Urothelium cell line (cell line): ENCODE data around the gene RBBP5.

Source experiments
- DNase-seq: peaks from one replicate; pipeline ENCODE4 v3.0.0; 2011; ENCODE audit warnings: low spot score, mixed read lengths
- FAIRE-seq: peaks from 2 replicates; lab custom pipeline; 2011; peaks lifted over from hg19 to GRCh38; lab: Jason Lieb, UNC

RBBP5 gene

DNA sequence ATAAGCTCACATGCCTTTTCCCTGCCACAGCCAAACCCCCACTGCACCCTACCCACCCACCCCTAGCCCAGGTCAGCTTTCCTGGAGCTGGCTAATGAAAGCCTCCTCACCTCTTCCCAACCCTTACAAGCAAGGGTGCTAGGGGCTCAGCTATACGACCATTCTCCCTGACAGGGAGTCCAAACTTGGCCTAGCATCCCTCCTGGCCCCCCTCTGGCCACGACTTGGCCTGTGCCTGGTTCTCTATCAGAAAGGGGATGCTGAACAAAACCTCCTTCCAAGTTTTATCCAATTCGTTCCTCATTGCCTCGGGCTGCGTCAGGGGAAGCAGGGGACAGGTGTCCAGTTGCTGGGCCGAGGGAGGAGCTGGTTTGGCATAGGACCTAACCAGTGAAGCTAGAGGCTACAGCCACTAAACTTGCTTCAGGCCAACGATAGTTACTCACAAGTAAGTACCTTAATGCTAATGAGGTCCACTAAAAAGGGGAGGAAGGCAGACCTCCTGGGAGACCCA is 46.1 kb downstream of the RBBP5 start:
- no peak for FAIRE-seq
- DNase-seq, result no peak

DNA sequence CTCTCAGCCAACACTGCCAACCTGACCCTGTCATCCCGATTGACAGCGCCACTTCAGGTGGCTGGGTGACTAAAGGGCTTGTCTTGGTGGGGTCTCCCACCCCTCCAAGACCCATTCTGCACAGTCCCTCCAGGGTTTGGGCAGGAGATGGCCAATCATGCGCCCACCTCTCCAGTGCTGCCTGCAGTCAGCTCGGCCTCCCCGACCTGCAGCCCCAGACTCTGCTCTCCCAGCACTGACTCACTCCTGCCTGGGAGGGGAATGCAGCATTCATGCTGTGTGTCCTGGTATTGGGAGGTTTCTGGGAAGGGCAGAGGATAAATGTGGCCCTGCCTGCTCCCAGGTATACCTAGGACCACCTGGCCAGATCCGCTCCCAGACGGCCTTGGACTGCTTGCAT is 47.3 kb downstream of the RBBP5 start:
- no peak for FAIRE-seq
- no peak for DNase-seq

DNA sequence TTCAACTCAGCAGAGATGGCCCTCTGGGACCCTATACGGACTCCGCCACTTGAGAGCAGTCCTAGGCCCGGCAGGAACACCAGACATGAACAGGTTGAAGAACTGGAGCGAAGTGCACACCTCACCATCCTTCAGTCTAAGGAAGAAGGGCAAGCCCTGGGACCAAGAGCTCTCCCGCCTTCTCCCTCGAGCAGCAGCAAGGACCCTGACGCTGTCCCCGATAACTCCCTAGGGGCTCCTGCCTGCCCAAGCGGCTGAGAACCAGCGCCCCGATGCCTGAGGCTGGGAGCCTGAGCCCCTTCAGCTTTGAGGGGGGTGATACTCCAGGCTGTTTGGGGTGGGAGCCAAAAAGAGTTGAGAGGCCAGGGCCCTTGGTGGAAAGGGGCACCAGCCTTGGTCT is 47.7 kb downstream of the RBBP5 start:
- DNase-seq, result no peak
- FAIRE-seq, result no peak

DNA sequence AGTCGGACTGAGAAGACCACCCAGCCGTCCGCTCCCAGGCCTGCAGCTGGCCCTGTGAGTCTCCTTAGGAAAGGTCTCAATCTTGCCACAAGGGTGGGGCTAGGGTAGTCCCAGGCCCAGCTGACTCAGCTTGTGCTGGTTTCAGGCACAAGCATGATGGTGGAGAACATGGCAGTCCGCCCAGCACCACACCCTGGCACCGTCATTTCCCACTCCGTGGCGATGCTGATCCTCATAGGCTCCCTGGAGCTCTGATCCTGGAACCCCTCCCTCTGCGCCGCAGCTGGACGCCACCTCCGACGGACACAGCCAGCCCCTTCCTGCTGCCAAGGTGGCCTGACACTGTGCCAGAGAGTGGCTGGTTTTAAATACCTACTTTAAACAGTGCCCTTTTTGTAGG is 48.3 kb downstream of the RBBP5 start:
- DNase-seq (no peak), FAIRE-seq (no peak)

DNA sequence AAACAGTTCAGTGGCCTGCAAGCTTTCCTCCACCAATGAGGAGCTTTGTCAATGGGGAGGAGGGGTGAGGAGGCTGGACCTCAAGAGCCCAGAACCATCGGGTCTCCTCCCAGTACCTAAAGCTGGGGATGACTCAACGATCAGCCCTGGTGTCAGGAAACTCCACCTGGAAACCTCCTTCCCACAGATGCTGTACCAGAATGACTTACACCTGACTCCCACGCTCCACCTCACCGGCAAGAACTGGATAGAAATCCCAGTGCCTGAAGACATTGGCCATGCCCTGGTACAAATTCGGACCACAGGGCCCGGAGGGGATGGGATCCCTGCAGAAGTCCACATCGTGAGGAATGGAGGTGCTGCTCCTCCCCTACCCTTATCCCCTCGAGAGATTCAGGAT is 48.9 kb downstream of the RBBP5 start:
- no peak for DNase-seq
- no peak for FAIRE-seq

DNA sequence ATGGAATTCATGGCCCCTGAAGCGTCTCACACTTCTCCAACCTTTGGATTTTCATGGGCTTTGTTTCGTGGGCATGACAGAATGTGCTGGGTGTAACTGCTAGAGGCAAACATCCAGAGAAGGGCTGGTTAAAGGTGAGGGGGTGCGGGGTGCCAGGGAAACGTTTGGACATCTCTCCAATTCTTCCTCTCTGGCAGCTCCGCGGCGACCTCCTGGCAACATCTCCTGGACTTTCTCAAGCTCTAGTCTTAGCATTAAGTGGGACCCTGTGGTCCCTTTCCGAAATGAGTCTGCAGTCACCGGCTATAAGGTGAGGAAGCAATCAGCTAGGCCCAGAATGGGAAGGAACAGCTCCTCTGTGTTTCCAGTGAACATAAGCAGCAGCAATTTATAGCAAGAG is 49.5 kb downstream of the RBBP5 start:
- no peak for FAIRE-seq
- DNase-seq, result no peak

DNA sequence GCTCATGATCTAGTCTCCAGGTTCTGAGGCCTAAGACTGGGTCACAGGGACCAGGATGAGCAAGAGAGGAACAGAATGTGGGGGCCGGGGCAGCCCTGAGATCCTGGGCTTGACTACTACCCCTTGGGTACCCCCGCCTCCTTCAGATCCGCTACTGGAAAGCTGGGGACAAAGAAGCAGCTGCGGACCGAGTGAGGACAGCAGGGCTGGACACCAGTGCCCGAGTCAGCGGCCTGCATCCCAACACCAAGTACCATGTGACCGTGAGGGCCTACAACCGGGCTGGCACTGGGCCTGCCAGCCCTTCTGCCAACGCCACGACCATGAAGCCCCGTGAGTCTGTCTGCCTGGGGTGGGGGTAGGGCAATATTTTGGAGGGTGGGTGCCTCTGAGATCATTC is 50.0 kb downstream of the RBBP5 start:
- no peak for FAIRE-seq

DNA sequence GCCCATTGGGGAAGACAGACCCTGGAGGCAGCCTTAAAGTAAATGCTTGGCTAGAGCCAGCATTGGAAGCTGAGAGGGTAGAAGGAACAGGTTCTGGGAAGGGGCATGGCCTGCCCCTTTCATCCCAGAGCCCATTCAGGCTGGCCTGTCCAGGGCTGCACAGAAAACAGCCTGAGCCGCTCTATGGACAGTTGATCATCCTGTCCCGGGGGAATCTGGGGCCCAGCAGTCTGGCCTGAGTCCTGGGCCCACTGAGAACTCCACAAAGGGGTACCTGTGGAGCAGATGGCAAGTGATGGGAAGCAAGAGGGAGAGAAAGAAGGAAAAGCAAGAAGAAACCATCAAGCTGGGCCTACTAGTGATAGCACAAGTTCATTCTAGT is 50.8 kb downstream of the RBBP5 start:
- DNase-seq (no peak), FAIRE-seq (no peak)

More for the DNA sequence above, 50.0 kb downstream of the RBBP5 start:
- no peak for DNase-seq

DNA sequence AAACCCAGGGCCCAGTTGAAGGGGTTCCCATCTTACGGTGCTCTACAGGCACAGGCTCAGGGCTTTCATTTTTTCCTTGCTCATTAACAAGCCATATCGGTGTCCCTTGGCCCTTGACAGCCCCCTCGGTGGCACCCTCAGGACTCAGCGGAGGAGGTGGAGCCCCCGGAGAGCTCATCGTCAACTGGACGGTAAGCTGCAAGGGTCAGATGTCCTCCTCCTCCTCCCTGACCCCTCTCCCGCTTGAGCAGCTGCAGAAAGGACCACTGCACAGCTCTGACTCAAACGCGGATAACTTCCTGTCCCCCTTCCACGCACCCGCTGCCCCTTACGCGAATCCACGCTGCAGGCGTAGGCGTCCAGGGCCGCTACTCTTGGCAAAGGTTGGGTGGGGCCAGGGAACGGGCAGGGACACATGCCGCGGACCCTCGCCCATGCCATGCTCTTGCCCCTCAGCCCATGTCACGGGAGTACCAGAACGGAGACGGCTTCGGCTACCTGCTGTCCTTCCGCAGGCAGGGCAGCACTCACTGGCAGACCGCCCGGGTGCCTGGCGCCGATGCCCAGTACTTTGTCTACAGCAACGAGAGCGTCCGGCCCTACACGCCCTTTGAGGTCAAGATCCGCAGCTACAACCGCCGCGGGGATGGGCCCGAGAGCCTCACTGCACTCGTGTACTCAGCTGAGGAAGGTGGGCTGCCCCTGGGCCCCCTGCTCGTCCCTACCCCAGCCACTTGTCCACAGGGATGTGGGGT is 52.2 kb downstream of the RBBP5 start:
- DNase-seq (no peak), FAIRE-seq (no peak)

DNA sequence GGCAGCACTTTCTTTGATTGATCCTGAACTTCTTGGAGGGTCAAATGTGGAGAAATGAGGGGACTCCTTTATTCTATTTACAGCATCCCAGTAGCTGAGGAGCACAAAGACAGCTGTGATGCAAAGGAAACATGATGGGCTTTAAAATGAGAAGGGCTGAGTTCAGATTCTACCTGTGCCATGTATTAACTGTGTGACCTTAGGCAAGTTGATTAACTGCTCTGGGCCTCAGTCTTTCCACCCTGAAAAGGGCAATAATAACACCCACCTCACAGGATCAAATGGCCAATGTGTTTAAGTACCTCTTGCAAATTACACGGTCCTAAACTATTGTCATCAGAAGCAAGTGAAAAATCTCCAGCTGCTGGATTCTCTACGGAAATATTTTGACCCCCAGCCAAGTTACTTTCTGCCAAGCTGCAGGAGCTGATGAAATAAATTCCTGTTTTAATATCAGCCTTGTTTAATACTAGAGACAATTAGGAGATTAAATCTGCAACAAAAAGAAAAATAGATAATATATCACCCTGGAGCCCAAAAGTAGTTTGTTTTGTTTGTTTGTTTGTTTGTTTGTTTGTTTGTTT is 53.2 kb downstream of the RBBP5 start:
- FAIRE-seq (no peak), DNase-seq (no peak)

DNA sequence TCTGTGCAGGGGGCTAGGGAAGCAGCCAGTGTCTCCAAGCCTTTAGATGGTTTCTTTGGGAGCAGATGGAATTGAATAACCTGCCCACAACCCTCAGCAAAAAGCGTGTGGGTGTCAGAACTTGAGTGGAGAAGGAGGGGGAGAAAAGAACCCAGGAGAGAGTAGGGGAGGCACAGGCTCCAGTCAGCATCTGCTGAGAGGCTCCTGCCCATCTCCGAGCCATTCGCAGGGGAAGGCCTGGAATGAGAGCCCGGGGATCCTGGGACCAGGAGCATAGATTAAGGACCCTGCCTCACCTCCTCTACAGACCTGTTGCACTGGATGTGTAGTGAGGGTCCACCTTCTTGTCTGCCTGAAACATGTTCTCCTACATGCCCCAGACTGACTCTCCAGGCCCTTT is 53.8 kb downstream of the RBBP5 start:
- FAIRE-seq (no peak), DNase-seq (no peak)

DNA sequence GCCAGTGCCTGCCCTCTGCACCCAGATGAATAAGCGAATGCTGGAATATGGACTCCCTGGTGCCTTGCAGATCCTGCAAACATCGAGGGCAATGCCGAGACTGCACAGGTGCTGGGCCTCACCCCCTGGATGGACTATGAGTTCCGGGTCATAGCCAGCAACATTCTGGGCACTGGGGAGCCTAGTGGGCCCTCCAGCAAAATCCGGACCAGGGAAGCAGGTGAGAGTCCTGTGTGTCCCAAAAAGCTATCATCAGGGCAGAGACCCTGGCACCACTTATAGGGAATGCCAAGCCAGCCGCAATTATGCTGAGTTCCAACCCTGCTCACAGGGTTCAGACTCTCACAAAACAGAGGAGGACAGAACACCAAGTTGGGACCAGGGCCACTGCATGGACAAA is 54.7 kb downstream of the RBBP5 start:
- FAIRE-seq (no peak), DNase-seq (no peak)

DNA sequence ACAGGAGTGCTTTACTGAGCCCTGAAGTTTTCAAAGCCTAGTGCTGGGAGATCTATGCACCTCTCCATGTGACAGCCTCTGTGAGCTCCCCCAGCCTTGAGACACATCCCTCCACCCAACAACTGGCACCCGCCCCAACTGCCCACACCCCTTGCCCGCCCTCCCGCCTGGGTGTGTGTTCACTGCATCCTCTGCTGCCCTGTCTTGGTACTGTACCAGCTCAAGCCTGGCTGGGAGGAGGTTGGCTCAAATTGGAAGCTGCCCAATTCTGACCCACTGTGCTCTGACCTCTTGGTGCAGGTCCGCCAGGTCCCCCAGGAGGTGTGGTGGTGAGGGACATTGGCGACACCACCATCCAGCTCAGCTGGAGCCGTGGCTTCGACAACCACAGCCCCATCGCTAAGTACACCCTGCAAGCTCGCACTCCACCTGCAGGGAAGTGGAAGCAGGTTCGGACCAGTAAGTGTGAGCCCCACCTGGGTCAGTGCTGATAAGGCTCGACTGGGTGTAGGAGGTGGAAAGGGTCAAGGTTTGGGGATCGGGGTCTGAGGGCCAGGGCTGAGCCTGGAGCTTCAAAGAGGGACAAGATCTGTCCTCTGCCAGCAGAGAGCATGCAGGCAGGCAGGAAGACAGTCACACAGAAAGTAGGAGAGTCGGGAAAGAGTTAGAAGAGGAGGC is 55.5 kb downstream of the RBBP5 start:
- DNase-seq (peak; percentile 32), FAIRE-seq (no peak)

DNA sequence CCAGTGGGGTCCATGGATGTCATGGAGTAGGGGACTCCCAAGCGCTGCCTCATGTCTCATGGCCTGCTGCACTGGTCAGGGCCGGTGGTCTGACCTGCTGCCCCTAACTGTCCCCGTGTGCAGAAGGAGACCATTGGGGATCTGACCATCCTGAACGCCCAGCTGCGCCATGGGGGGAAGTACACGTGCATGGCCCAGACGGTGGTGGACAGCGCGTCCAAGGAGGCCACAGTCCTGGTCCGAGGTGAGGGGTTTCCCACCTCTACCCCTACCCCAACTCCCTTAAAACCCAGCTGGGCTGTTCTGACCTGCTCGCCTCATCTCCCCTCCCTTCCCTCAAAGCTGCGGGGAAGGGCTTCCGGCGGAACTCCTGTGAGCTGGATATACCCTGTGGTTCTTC is 56.1 kb downstream of the RBBP5 start:
- DNase-seq (no peak), FAIRE-seq (no peak)

DNA sequence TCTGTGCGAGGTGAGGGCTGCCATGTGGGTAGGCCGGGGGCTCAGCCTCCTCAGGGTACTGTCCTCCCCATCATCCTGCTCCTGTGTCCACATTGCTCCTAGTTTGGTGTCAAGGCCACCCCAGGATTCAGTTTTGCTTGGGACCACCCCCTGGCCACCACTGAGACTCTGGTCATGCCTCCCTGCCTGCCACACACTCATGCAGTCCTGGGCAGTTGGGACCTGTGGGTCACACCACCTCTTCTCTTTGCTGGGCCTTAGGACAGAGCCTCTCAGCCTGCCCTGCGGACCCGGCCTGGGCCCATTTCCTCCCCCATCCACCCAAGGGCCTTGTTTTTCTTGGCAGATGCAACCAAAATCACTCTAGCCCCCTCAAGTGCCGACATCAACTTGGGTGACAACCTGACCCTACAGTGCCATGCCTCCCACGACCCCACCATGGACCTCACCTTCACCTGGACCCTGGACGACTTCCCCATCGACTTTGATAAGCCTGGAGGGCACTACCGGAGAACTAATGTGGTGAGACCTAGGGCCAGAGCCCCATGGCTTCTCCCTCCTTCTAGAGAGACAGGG is 56.9 kb downstream of the RBBP5 start:
- no peak for DNase-seq
- FAIRE-seq, result no peak

DNA sequence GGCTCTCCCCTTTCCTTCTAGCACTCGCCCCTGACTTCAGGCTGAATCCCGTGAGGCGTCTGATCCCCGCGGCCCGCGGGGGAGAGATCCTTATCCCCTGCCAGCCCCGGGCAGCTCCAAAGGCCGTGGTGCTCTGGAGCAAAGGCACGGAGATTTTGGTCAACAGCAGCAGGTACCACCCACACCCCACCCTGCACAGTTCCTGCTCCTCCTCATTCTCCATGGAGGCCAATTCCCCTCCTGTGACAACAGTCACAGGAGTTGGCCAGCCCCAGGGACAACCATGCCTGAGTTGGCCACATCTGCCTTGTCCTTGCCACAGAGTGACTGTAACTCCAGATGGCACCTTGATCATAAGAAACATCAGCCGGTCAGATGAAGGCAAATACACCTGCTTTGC is 57.5 kb downstream of the RBBP5 start:
- FAIRE-seq, result no peak

DNA sequence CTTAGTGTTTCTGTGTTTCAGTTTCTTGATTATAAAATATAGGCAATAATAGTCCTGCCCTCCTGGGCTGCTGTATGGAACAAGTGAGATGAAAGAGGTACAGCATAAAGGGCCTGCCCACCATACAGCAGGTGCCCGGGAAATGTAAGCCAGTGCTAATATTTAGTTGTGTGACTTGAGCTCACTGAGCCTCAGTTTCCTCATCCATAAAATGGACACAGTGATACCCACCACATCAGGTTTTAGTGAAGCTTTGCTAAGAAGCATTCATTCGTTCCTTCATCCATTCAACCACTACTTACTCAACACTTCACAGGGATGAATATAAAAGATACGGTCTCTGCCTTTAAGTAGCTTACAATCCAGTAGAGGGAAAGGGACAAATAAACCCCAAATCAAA is 58.9 kb downstream of the RBBP5 start:
- FAIRE-seq (no peak), DNase-seq (no peak)

More for the DNA sequence above, 57.5 kb downstream of the RBBP5 start:
- DNase-seq, result no peak

DNA sequence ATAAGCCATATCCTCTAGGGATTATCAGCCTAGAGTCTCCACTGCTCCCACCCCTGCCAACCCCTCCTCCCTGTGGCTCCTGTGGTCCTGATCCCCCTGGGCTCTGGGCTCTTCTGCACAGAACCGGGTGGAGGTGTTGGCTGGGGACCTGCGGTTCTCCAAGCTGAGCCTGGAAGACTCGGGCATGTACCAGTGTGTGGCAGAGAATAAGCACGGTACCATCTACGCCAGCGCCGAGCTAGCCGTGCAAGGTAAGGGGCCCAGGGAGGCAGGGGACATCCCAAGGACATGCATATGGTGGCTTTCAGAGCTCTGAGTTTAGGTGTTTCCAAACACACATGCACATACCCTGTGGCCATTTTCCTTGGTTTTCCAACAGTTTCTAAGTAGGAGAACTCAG is 59.5 kb downstream of the RBBP5 start:
- FAIRE-seq (no peak), DNase-seq (no peak)

DNA sequence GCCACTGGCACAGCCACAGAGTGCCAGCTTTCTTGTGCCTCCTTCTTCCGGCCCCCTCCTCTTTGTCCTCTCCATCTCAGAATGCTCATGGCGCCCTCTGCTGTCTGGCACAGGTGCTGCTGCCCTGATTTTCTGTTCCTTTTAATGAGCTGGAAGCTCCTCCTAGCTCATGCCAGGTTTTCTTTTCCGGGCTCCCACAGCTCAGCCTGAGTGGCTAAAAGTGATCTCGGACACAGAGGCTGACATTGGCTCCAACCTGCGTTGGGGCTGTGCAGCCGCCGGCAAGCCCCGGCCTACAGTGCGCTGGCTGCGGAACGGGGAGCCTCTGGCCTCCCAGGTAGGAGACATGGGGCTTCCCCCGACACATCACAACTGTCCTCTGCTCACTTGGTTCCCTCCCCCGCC is 60.1 kb downstream of the RBBP5 start:
- FAIRE-seq (no peak), DNase-seq (peak; percentile 79)

DNA sequence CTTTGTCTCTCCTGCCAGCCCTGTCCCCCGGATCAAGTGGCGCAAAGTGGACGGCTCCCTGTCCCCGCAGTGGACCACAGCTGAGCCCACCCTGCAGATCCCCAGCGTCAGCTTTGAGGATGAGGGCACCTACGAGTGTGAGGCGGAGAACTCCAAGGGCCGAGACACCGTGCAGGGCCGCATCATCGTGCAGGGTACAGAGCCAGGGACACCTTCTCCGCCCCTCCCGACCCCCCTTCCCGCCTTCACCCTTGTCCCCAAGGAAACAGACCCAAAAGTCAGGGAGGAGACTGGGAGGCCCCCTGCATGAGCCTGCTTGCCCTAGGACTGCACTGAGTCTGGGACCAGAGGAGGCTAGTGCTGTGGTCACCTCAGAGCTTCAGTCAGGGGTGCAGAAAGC is 60.6 kb downstream of the RBBP5 start:
- FAIRE-seq, result no peak
- no peak for DNase-seq

DNA sequence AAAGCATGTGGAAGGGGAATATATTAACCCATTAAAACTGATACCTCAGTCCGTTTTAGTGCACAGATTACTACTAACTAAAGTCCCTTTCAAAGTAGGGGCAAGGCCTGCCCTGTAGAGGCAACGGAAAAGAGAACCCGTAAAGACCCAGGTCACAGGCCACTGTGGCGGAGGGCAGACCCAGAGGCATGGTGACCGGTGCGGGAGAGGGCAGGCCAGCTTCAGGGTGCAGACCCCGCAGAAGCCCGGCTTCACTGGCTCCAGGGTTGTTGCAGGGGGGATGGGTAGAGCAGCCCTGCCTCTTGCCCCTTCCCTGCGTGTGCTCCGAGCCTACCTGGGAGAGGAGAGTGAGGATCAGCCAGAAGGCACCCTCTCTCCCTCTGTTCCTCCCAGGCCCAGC is 61.0 kb downstream of the RBBP5 start:
- no peak for FAIRE-seq
- DNase-seq, result no peak

DNA sequence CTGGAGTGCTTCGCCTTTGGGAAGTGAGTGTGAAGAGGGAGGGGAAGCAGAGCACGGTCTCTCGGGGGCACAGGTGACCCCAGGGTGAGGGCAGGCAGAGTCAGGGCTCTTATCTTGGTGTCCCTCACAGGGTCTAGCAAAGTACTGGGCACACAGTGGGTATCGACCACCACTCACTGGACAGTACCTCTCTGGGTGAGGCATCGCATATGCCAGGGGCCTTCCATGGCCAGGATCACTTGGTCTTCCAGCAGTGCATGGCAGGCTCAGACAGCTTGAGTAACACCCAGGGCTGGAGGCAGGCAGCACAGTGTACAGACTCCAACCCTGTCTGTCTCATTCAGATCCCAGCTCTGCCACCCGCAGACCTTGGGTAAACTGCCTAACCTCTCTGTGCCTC is 62.1 kb downstream of the RBBP5 start:
- DNase-seq, result no peak
- no peak for FAIRE-seq
